Stimulated activated CD4-positive, alpha-beta T cell treated with anti-CD3 and anti-CD28 coated beads, TNF-alpha, amount 100 ng/mL, for 48 hours (primary cell): ENCODE results near the gene GTF2H4.
A peak's percentile ranks its signal among the peaks of the same experiment; 100 is the strongest.

Experiments
- DNase-seq, 3 donors: peaks; one replicate each; pipeline ENCODE4 v3.0.0-alpha.2; 2020; ENCODE audit warnings: low read depth in 3 of 3

GTF2H4 gene

DNA sequence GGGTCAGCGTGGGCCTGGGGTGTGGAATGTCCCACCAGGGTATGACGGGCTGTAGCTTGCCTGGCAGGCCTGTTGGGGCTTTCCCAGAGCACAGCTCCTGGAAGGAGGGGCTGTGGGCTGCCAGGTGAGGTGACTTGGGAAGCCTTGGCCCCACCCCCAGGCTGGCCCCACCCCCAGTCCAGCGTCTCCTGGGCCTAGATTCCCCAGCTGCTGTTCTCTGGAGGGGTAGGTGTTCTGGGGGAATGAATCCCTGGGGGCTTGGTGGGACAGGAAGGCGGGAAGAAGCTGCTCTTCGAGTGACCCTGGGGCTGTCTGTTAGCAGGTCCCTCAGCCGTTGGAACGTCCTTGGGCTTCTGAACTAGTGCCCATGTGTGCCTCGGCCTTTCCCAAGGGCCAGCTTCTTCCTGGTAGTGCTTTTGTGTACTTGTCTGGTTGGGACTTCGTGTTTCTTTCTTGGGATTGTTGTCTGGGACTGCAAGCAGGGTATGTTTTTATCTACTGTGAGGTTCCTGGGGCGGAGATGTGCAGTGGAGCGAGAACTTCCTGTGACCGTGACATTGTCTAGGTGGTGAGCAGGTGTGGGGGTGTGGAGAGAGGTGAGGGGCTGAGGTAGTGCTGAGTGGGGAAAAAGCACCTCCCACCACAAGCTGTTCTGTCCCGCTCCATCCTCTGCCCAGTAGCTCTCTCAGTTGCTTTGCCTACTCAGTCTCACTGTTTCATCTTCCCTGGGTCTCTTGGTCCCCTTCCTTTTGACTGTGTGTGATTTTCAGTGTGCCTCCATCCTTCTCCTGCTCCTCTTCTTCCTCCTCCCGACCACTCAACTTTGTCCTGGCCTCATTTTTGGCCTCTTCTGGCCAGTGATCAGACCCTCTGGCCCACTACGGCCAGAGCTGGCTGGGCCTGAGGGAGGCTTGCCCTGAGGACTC is 25.0 kb upstream of the GTF2H4 start:
- no peak for DNase-seq

GRCh38 chr6:30883685-30884520 is 24.1 kb upstream of the GTF2H4 start, which contains the start of gene DDR1:
Gene DDR1 (plus strand): TSS chr6:30884519. CDS start chr6:30888730, 4,211 bp downstream.
- DNase-seq, result peak in 2 of 3 donors; percentile 35 to 45

GRCh38 chr6:30884521-30885480 is 23.2 kb upstream of the GTF2H4 start:
- DNase-seq, result peak in 1 of 3 donors; percentile 59

DNA sequence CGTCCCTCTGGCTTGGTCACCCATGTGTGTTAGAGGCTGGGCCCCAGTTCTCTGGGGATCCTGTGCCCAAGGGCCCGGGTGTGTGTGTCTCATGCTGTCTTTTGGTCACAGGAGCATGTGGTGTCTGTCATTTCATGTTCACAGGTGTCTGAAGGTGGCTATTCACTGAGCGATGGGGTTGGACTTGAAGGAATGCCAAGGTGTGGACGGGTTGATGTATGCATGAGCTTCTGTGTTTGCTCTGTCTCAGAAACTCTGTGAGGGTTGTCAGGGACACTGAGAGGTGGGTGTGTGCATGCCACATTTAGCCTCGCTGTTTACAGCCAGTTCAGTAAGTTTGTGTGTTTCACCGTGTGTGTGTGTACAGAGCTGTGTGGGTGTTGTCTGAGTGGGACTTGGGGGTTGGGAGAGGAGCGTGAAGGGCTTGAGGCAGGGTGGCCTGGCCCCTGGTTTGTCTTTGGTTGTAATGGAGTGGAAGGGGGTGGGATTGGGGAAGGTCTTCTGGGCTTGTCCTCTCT is 22.5 kb upstream of the GTF2H4 start:
- no peak for DNase-seq

DNA sequence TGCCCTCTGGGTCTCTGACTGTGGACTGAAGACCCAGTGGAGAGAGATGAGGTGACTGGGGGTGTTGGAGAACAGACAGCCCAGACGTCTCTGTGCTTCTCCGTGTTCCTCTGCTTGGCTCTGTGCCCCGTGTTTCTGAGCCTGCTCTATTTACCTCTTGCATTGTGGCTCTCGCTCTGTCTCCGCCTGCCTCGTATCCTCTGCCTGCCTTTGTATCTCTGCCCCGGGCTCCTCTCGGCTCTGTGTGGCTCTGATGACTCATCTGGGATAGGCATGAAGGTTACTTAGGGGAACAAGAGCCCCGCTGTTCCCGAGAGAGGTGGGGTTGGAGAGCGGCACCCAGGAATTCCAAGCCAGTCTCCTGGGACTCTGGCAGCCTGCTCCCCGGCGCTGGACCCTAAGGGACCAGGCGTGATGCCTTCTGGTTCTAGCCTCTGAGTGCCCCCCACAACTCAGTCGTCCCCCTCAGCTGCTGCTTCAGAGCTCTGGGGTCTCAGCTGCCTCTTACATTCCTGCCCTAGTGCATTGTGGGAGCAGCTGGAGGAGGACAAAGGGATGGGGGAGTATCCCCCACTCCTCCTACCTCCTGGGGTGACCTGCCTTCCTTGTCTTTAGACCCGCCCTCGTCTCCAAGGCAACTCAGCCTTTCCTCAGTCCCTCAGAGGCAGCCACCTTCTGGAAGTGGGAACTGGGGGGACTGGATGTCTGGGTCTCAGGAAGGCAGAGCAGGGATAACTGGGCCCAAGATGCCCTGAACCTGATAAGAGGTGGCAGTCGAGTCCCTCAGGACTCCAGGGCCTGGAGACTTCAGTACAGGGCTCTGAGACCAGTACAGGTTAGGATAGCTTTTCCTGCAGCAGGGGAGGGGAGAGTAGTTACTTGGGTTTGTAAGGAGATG is 21.8 kb upstream of the GTF2H4 start:
- no peak for DNase-seq

- DNase-seq, result no peak
Observed at GRCh38 chr6:30886897-30887255, 21.1 kb upstream of the GTF2H4 start.

DNA sequence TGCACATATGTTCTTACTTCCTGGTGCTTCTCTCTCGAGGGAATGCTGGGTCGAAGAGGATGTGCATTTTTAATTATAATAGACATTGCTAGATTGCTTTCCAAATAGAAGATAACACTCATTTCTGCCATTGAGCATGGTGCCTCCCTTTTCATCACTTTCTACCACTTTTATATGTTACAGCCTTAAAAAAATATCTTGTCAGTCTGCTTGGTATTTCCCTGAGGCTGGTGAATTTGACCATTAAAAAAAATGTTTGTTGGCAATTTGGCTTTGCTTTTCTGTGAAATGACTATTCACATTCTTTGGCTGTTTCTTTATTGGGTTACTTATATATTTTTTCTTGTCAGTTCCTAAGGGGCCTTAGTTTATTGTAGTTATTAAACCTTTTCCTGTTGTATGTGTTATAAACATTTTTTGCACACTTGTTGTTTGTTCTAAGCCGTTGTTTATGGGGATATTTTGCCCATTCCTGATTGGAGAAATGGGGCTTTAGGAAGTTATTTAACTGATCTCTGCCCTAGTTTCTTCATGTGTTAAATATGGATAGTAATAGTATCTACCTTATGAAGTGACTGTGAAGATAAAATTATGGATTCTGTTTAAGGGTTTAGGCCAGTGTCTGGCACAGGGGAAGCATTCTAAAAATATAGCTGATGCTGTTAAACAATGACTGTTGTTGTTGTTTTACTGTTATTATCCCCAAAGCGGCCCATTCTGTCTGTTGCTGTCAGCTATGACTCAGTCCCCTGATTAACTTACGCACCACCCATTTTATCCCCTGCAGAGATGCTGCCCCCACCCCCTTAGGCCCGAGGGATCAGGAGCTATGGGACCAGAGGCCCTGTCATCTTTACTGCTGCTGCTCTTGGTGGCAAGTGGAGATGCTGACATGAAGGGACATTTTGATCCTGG is 19.8 kb upstream of the GTF2H4 start:
- no peak for DNase-seq

DNA sequence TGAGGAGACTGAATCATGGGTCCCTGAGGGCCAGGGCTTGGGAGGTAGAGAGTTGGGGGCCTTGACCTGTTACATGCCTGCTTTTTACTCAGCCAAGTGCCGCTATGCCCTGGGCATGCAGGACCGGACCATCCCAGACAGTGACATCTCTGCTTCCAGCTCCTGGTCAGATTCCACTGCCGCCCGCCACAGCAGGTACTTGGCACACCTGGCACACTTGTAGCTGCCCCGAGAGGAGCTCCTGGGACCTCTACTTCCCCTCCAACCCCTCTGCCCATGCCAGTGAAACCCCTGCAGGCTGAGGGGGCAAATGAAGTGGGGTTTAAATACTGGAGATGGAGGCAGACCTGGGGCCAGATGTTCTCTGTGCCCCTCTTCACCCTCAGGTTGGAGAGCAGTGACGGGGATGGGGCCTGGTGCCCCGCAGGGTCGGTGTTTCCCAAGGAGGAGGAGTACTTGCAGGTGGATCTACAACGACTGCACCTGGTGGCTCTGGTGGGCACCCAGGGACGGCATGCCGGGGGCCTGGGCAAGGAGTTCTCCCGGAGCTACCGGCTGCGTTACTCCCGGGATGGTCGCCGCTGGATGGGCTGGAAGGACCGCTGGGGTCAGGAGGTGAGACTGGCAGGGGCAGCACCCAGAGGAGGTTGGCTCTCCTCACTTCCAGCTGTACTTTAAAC is 19.1 kb upstream of the GTF2H4 start:
- DNase-seq, result no peak

- no peak for DNase-seq
Observed at GRCh38 chr6:30889496-30889885, 18.5 kb upstream of the GTF2H4 start.

DNA sequence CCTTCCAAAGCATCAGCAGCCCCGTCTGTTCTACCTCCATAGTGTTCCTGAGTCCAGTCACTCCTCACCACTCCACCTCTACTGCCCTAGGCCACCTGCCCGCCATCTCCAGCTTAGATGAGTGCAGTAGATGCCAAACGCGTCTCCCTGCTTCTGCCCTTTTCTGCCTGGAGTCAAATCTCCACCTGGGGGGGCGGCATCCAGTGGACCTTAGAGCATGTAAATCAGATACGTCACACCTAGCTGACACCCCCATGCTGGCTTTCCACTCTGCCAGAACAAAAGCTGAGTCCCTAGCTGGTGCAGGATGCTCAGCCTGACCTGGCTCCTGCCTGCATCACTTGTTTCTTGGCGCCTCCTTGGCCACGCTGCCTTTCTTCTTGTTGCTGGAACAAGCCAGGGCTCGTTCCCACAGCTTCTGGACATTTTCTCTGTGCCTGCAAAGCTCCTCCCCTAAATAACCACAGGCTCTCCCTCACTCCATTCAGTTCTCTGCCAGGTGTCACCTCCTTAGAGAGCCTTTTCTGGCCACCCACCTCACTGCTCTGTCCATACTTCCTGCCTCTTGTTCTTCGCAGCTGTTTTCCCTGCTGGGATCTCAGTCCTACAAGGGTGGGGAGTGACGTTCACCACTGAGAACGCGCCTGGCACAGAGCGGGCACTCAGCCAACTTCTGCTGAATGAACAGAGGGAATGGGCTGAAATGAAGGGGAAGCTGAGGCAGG is 17.9 kb upstream of the GTF2H4 start:
- DNase-seq, result no peak

- DNase-seq, result no peak
Observed at GRCh38 chr6:30890646-30891449, 17.2 kb upstream of the GTF2H4 start.

DNA sequence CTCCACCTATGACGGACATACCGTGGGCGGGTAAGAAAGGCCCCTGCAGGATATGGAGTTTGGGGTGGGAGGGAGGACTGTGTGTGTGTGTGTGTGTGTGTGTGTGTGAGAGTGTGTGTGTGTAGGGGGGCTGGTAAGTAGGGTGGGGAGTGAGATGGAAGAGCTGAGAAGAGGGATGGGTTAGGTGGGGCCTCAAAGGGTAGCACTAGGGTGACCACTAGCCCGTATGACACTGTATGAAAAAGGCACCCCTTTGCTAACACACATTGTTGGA is 16.6 kb upstream of the GTF2H4 start:
- DNase-seq, result no peak

DNA sequence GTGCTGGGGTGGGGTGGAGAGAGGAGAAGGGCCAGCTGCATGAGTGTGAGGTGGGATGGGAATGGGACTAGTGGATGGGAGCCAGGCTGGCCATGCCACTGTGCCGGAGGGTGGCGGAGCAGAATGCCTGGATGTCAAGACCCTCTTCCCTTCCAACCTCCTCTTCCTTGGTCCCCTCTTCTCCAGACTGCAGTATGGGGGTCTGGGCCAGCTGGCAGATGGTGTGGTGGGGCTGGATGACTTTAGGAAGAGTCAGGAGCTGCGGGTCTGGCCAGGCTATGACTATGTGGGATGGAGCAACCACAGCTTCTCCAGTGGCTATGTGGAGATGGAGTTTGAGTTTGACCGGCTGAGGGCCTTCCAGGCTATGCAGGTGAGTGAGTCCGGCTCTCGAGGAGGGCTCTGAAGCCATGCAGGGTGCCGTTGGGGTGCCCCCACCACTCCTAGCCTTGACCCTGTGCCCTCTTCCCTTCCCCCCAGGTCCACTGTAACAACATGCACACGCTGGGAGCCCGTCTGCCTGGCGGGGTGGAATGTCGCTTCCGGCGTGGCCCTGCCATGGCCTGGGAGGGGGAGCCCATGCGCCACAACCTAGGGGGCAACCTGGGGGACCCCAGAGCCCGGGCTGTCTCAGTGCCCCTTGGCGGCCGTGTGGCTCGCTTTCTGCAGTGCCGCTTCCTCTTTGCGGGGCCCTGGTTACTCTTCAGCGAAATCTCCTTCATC is 16.0 kb upstream of the GTF2H4 start:
- DNase-seq, result no peak

GRCh38 chr6:30893001-30893591 is 14.9 kb upstream of the GTF2H4 start:
- DNase-seq, result no peak

DNA sequence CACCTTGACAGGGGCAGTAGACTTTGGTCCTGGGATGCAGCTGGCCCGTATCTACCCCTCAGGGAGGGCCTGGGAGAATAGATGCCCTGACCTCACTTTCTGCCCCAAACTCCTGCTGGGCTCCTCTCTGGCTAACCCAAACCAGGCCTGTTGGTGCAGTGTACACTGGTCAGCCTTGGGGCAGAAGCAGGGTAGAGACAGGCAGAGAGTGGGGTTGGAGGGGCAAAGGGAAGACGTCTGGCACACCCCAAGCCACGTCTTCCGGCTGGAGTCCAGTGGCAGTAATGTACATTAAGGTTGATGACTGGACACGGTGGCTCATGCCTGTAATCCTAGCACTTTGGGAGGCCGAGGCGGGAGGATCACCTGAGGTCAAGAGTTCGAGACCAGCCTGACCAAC is 14.3 kb upstream of the GTF2H4 start:
- no peak for DNase-seq

DNA sequence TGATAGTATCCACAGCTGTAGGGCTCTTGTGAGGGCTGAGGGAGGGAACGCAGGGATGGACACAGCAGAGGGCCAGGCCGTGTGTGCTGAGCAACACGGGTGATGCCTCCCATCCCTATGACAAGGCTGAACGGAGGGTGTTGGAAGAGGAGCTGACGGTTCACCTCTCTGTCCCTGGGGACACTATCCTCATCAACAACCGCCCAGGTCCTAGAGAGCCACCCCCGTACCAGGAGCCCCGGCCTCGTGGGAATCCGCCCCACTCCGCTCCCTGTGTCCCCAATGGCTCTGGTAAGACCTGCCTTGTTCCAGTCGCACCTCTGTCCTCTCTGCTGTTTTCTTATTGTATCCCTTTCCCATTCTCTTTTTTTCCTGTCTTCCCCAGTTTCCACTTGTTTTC is 13.6 kb upstream of the GTF2H4 start:
- DNase-seq, result no peak
